ENCODE measurements around the gene NOC3L. TPM values are rescaled to one million over a fixed set of nuclear protein-coding genes. Genes with fewer than 3 reads are reported as not detected.

Gene NOC3L
- total and polyA plus RNA-seq, 2 donors (not counting 1 experiment from before 2014, with no cell fraction given): 10.2 to 42.0 TPM

DNA sequence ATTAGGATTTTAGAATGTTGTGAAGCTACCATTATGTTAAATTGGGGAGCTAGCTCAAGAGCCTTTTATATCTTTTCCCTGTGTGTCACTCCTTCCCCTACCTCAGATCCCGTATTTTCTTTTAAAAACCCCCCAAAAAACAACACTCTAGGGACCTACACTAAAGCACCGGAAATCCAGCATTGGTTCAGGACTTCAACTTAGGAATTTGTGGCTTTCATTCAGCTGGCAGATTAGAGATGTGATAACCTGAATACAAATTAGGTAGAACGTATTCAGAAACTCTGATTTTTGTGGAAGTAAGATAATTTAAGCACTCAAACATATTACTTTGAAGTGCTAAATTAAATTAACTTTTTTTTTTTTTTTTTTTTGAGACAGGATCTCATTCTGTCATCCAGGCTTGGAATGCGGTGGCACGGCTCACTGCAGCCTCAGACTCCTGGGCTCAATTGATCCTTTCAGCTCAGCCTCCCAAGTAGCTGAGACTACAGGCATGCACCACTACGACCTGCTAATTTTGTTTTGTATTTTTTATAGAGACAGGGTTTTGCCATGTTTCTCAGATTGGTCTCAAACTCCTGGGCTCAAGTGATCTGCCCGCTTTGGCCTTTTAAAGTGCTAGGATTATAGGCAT, 46.4 kb upstream of the NOC3L start:
- Mint-ChIP-seq H3K27ac (no peak overlapping the region), H3K4me3 (no peak overlapping the region), H3K27me3 (peaks cover 12% of the 10 kb centered on the region), H3K4me1 (peaks cover 8% of the 10 kb centered on the region), H3K9me3 (ENCODE audit: insufficient read depth) (no peaks in the 10 kb centered on the region)
- 100% methylated on average over 1 of the region's 7 CpGs for WGBS (ENCODE audit: insufficient coverage)
- CTCF ChIA-PET: interaction anchor here (4.5 kb wide), 1 partner anchor 35 kb away, joined by 23 read pairs; no protein-coding TSS in a partner anchor
- Histone ChIP-seq H3K4me2 (replicated peaks; ENCODE audit: low read depth, low read length, poor library complexity, severe bottlenecking) (no peak overlapping the region), H2AFZ (ENCODE audit: insufficient read depth, low read depth, low read length, poor library complexity, severe bottlenecking) (no peak overlapping the region), H3K4me3 (ENCODE audit: control extremely low read depth in 1 of 5, extremely low read depth in 1 of 5, insufficient read depth in 1 of 5, low read depth in 2 of 5, low read length in 4 of 5) (no peak overlapping the region), H3K27me3 (replicated peaks in 1 of 4; ENCODE audit: control extremely low read depth in 1 of 4, control insufficient read depth in 3 of 4, insufficient read depth in 4 of 4, low read length in 3 of 4) (peaks cover 0 to 6% (median 2%) of the 10 kb centered on the region in 4 experiments), H4K20me1 (ENCODE audit: control insufficient read depth, insufficient read depth, low read length, poor library complexity, severe bottlenecking) (no peaks in the 10 kb centered on the region), H3K27ac (ENCODE audit: low read length in 2 of 2) (no peak overlapping the region), H3K4me1 (ENCODE audit: control insufficient read depth in 2 of 2, insufficient read depth in 2 of 2, low read length in 2 of 2) (peaks cover 4 to 6% of the 10 kb centered on the region in 2 donors), H3K9me3 (ENCODE audit: control extremely low read depth in 1 of 3, control insufficient read depth in 2 of 3, insufficient read depth in 1 of 3, low read length in 2 of 3) (peaks cover 0 to 1% (median 0%) of the 10 kb centered on the region in 3 donors), H3K79me2 (ENCODE audit: control insufficient read depth, insufficient read depth, low read length) (peaks cover 49% of the 10 kb centered on the region), H3K9ac (ENCODE audit: low read length) (no peak overlapping the region), H3K36me3 (replicated peaks in 1 of 2; ENCODE audit: control extremely low read depth in 1 of 2, control insufficient read depth in 1 of 2, extremely low read depth in 1 of 2, insufficient read depth in 2 of 2, low read length in 1 of 2) (no peaks in the 10 kb centered on the region)
- ATAC-seq (ENCODE audit: low read depth) (no peak), DNase-seq (no peak)
- TF ChIP-seq, protein P1, sequence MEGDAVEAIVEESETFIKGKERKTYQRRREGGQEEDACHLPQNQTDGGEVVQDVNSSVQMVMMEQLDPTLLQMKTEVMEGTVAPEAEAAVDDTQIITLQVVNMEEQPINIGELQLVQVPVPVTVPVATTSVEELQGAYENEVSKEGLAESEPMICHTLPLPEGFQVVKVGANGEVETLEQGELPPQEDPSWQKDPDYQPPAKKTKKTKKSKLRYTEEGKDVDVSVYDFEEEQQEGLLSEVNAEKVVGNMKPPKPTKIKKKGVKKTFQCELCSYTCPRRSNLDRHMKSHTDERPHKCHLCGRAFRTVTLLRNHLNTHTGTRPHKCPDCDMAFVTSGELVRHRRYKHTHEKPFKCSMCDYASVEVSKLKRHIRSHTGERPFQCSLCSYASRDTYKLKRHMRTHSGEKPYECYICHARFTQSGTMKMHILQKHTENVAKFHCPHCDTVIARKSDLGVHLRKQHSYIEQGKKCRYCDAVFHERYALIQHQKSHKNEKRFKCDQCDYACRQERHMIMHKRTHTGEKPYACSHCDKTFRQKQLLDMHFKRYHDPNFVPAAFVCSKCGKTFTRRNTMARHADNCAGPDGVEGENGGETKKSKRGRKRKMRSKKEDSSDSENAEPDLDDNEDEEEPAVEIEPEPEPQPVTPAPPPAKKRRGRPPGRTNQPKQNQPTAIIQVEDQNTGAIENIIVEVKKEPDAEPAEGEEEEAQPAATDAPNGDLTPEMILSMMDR (IDR thresholded peaks at IDR 0.05): no peak
- no peak for TF ChIP-seq EZH2 (IDR thresholded peaks at IDR 0.05; ENCODE audit: borderline replicate concordance, insufficient read depth, low read depth, low read length, poor library complexity, severe bottlenecking)
- intact Hi-C loops (cut with micrococcal nuclease): loop anchor here (10.0 kb wide), 1 partner anchor 64 kb away; no protein-coding TSS in a partner anchor
- POLR2A ChIA-PET: no interaction called here

DNA sequence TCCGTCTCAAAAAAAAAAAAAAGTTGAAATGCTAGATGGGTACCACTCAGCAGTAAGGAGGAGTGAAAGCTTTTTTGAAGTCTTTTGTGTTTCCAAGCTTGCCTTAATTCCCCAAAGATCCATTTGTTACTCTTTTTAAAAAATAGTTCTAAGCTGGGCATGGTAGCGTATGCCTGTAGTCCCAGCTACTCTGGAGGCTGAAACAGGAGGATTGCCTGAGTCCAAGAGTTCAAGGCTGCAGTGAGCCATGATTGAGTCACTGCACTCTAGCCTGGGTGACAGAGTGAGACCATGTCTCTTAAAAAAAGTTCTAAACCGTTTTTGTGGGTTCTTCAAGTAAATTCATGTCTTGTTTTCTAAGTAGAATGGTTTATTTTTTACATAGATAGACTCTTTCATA, 44.9 kb upstream of the NOC3L start:
- DNase-seq (no peak), ATAC-seq (ENCODE audit: low read depth) (no peak)
- Histone ChIP-seq H3K27me3 (replicated peaks in 1 of 4; ENCODE audit: control extremely low read depth in 1 of 4, control insufficient read depth in 3 of 4, insufficient read depth in 4 of 4, low read length in 3 of 4) (peaks cover 0 to 6% (median 2%) of the 10 kb centered on the region in 4 experiments), H3K4me2 (replicated peaks; ENCODE audit: low read depth, low read length, poor library complexity, severe bottlenecking) (no peak overlapping the region), H2AFZ (ENCODE audit: insufficient read depth, low read depth, low read length, poor library complexity, severe bottlenecking) (no peak overlapping the region), H3K9ac (ENCODE audit: low read length) (no peak overlapping the region), H3K4me1 (ENCODE audit: control insufficient read depth in 2 of 2, insufficient read depth in 2 of 2, low read length in 2 of 2) (peaks cover 7 to 9% of the 10 kb centered on the region in 2 donors), H4K20me1 (ENCODE audit: control insufficient read depth, insufficient read depth, low read length, poor library complexity, severe bottlenecking) (no peaks in the 10 kb centered on the region), H3K79me2 (ENCODE audit: control insufficient read depth, insufficient read depth, low read length) (peaks cover 49% of the 10 kb centered on the region), H3K27ac (ENCODE audit: low read length in 2 of 2) (no peak overlapping the region), H3K4me3 (ENCODE audit: control extremely low read depth in 1 of 5, extremely low read depth in 1 of 5, insufficient read depth in 1 of 5, low read depth in 2 of 5, low read length in 4 of 5) (no peak overlapping the region), H3K36me3 (replicated peaks in 1 of 2; ENCODE audit: control extremely low read depth in 1 of 2, control insufficient read depth in 1 of 2, extremely low read depth in 1 of 2, insufficient read depth in 2 of 2, low read length in 1 of 2) (no peaks in the 10 kb centered on the region), H3K9me3 (ENCODE audit: control extremely low read depth in 1 of 3, control insufficient read depth in 2 of 3, insufficient read depth in 1 of 3, low read length in 2 of 3) (peaks cover 0 to 1% (median 0%) of the 10 kb centered on the region in 3 donors)
- Mint-ChIP-seq H3K9me3 (ENCODE audit: insufficient read depth) (no peaks in the 10 kb centered on the region), H3K27me3 (peaks cover 12% of the 10 kb centered on the region), H3K27ac (no peak overlapping the region), H3K4me3 (no peak overlapping the region), H3K4me1 (peaks cover 12% of the 10 kb centered on the region)
- ChIA-PET CTCF (interaction anchor here (0.7 to 4.5 kb wide), 2 partner anchors 36 to 88 kb away, joined by 3 to 23 read pairs; no protein-coding TSS in a partner anchor), POLR2A (no interaction called here)
- TF ChIP-seq, protein P1 (IDR thresholded peaks at IDR 0.05): no peak
- no peak for TF ChIP-seq EZH2 (IDR thresholded peaks at IDR 0.05; ENCODE audit: borderline replicate concordance, insufficient read depth, low read depth, low read length, poor library complexity, severe bottlenecking)
- 87% methylated on average over 3 of the region's 3 CpGs for WGBS (ENCODE audit: insufficient coverage)
- intact Hi-C loops (cut with micrococcal nuclease): loop anchor here (10.0 kb wide), 1 partner anchor 63 kb away; no protein-coding TSS in a partner anchor

Measured in B cell (primary cell).